Caco-2 (cell line): Measurements from ENCODE around the gene FAM50B. TPM values are rescaled to one million over a fixed set of nuclear protein-coding genes. Genes with fewer than 3 reads are reported as not detected.

Experiments used
- BruUV-seq: library from RNA; stranded (reverse); fragments of 400-500 nt; replicated peaks from 2 replicates; lab custom pipeline; 2021; lab: Mats Ljungman, UMichigan
- CTCF ChIA-PET: fragments of 300-600 bp; sonication (Branson Sonifier 250); formaldehyde crosslinking; loops from one replicate; lab custom pipeline; 2022; ENCODE audit warnings: antibody characterized with exemption; lab: Charles Lee
- POLR2A ChIA-PET: fragments of 300-600 bp; sonication (Branson Sonifier 250); formaldehyde crosslinking; loops from one replicate; lab custom pipeline; 2022; ENCODE audit warnings: antibody characterized with exemption; lab: Charles Lee
- DNase-seq, 2 experiments: peaks; one replicate each; pipeline versions ENCODE4 v3.0.0 to v3.0.0-alpha.2; 2020 to 2022
- H3K27me3 ChIP-seq: replicated peaks from 2 replicates; pipeline ENCODE4 v1.6.0; 2011; ENCODE audit warnings: low read length; ENCODE audit not compliant: control insufficient read depth, insufficient read depth
- H3K36me3 ChIP-seq: 2 replicates; pipeline ENCODE4 v1.5.1; 2011; ENCODE audit warnings: low read length; ENCODE audit not compliant: control insufficient read depth, insufficient read depth
- H3K4me1 ChIP-seq: fragments of 250-450 bp; sonication (Bioruptor Pico); 2 replicates; pipeline ENCODE4 v1.5.1; 2020; ENCODE audit warnings: mild to moderate bottlenecking
- H3K4me3 ChIP-seq: 2 replicates; pipeline ENCODE4 v1.5.1; 2011; ENCODE audit warnings: low read depth, mild to moderate bottlenecking, control low read depth, low read length
- H3K9me3 ChIP-seq: fragments of 250-450 bp; sonication (Bioruptor Pico); 2 replicates; pipeline ENCODE4 v1.5.1; 2020; ENCODE audit warnings: mild to moderate bottlenecking, moderate library complexity
- H3K27ac Mint-ChIP-seq: one replicate; pipeline ENCODE4 v1.8.0; 2022; ENCODE audit warnings: mixed read lengths; ENCODE audit not compliant: unreplicated experiment
- H3K27me3 Mint-ChIP-seq: one replicate; pipeline ENCODE4 v1.8.0; 2022; ENCODE audit warnings: mixed read lengths; ENCODE audit not compliant: insufficient read depth, unreplicated experiment
- H3K36me3 Mint-ChIP-seq: one replicate; pipeline ENCODE4 v1.8.0; 2022; ENCODE audit warnings: mild to moderate bottlenecking, mixed read lengths; ENCODE audit not compliant: insufficient read depth, unreplicated experiment
- H3K4me1 Mint-ChIP-seq: one replicate; pipeline ENCODE4 v1.8.0; 2022; ENCODE audit warnings: low read depth, mixed read lengths; ENCODE audit not compliant: unreplicated experiment
- H3K4me3 Mint-ChIP-seq: one replicate; pipeline ENCODE4 v1.8.0; 2022; ENCODE audit warnings: mild to moderate bottlenecking, moderate library complexity, mixed read lengths; ENCODE audit not compliant: unreplicated experiment
- H3K9me3 Mint-ChIP-seq: one replicate; pipeline ENCODE4 v1.8.0; 2022; ENCODE audit warnings: mixed read lengths; ENCODE audit not compliant: unreplicated experiment
- intact Hi-C: fragments of 100-400 bp; cut with micrococcal nuclease; formaldehyde crosslinking; loops from one replicate; pipeline ENCODE4 v1.10.0; 2022; ENCODE audit not compliant: unreplicated experiment
- total RNA-seq: library from RNA; stranded (reverse); gene quantifications from 2 replicates; pipeline ENCODE4 v1.2.3, GENCODE V29; 2022
- TF ChIP-seq, protein P1 (sequence below), 2 experiments: fragments of 200-600 bp in 1 of 2; IDR thresholded peaks; 1 replicate in 1 of 2; 2 replicates in 1 of 2; pipeline versions ENCODE4 v1.5.1 to v1.8.0; 2011 to 2022; ENCODE audit warnings: antibody characterized with exemption in 1 of 2, control low read depth in 1 of 2, inconsistent platforms in 1 of 2, low read depth in 1 of 2, low read length in 1 of 2, mild to moderate bottlenecking in 1 of 2, moderate library complexity in 1 of 2; ENCODE audit not compliant: insufficient read depth in 1 of 2, severe bottlenecking in 1 of 2, unreplicated experiment in 1 of 2

FAM50B gene
- total RNA-seq, 1 experiment from 2014 or later: not detected

DNA sequence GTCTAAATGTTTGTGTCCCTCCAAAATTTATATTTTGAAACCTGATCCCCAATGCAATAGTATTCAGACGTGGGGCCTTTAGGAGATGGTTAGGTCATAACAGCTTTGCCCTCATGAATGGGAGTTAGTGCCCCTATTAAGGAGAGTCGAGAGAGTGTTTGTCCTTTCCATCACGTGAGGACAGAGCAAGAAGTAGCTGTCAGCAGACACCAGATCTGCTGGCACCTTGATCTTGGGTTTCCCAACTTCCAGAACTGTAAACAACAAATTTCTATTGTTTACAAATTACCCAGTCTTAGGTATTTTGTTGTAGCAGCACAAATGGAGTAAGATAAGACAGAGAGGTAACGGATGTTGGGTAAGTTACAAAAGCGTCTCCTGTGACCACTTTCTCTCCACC, 46.6 kb downstream of the FAM50B start:
- H3K4me1 Mint-ChIP-seq: no peaks in the 10 kb centered on the region
- TF ChIP-seq, protein P1, sequence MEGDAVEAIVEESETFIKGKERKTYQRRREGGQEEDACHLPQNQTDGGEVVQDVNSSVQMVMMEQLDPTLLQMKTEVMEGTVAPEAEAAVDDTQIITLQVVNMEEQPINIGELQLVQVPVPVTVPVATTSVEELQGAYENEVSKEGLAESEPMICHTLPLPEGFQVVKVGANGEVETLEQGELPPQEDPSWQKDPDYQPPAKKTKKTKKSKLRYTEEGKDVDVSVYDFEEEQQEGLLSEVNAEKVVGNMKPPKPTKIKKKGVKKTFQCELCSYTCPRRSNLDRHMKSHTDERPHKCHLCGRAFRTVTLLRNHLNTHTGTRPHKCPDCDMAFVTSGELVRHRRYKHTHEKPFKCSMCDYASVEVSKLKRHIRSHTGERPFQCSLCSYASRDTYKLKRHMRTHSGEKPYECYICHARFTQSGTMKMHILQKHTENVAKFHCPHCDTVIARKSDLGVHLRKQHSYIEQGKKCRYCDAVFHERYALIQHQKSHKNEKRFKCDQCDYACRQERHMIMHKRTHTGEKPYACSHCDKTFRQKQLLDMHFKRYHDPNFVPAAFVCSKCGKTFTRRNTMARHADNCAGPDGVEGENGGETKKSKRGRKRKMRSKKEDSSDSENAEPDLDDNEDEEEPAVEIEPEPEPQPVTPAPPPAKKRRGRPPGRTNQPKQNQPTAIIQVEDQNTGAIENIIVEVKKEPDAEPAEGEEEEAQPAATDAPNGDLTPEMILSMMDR (IDR thresholded peaks at IDR 0.05; ENCODE audit: insufficient read depth in 1 of 2, low read depth in 1 of 2, low read length in 1 of 2, severe bottlenecking in 1 of 2, unreplicated experiment in 1 of 2): no peak
- no peaks in the 10 kb centered on the region for H3K27me3 Mint-ChIP-seq
- no TSS peak for BruUV-seq
- H3K36me3 ChIP-seq: no peaks in the 10 kb centered on the region
- intact Hi-C loops: no loop called here
- H3K4me1 ChIP-seq: peaks cover 4% of the 10 kb centered on the region
- no peak overlapping the region for H3K4me3 ChIP-seq
- H3K36me3 Mint-ChIP-seq: no peaks in the 10 kb centered on the region
- H3K27ac Mint-ChIP-seq: no peak overlapping the region
- H3K9me3 ChIP-seq: peaks cover 3% of the 10 kb centered on the region; the same call in 1 of the 2 replicates
- ChIA-PET CTCF (interaction anchor here (1.4 kb wide), 1 partner anchor 10 kb away, joined by 3 read pairs; no protein-coding TSS in a partner anchor), POLR2A (no interaction called here)
- H3K27me3 ChIP-seq: no peaks in the 10 kb centered on the region
- no peak overlapping the region for H3K4me3 Mint-ChIP-seq
- peaks cover 18% of the 10 kb centered on the region for H3K9me3 Mint-ChIP-seq
- DNase-seq: no peak

DNA sequence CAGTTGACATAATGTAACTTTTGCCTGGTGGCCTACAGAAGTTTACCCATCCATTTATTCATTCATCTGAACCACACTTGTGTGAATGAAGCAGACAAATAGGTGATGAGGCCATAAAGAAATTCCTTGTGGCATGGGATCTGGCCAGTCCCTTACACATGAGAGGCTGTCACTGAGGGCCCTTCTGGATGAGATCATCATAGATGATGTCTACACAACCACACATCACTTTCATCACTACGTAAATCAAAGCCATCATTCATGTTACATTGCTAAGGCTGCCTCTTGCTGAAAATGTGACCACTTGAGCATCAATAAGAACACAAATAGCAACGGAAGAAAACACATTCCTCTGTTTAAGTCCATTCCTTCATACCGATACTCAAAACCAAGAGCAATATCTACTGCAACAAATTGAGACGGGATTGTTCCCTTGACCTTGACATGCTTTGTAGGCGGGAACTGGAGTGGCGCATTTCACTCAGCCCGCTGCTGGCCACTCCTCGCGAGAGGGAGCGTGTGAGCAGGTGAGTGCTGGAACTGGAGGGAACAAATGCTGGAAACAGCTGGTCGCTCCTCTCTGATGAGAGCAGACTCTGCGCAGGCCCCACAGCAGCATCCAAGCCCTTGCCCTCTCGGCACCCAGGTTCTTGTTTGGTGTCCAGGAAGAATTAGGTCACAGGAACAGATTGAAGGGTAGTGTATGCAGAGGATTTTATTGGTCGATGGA, 49.3 kb downstream of the FAM50B start:
- Mint-ChIP-seq H3K36me3 (no peaks in the 10 kb centered on the region), H3K4me1 (no peaks in the 10 kb centered on the region), H3K9me3 (peaks cover 18% of the 10 kb centered on the region), H3K27me3 (no peaks in the 10 kb centered on the region), H3K4me3 (no peak overlapping the region), H3K27ac (no peak overlapping the region)
- POLR2A ChIA-PET: no interaction called here
- BruUV-seq: no TSS peak
- intact Hi-C loops: no loop called here
- TF ChIP-seq, protein P1 (IDR thresholded peaks at IDR 0.05; ENCODE audit: insufficient read depth in 1 of 2, low read depth in 1 of 2, low read length in 1 of 2, severe bottlenecking in 1 of 2, unreplicated experiment in 1 of 2): no peak
- Histone ChIP-seq H3K4me3 (no peak overlapping the region), H3K4me1 (peaks cover 8% of the 10 kb centered on the region; the same call in 1 of the 2 replicates), H3K9me3 (peaks cover 11% of the 10 kb centered on the region), H3K27me3 (no peaks in the 10 kb centered on the region), H3K36me3 (no peaks in the 10 kb centered on the region)
- CTCF ChIA-PET: no interaction called here
- DNase-seq: no peak

DNA sequence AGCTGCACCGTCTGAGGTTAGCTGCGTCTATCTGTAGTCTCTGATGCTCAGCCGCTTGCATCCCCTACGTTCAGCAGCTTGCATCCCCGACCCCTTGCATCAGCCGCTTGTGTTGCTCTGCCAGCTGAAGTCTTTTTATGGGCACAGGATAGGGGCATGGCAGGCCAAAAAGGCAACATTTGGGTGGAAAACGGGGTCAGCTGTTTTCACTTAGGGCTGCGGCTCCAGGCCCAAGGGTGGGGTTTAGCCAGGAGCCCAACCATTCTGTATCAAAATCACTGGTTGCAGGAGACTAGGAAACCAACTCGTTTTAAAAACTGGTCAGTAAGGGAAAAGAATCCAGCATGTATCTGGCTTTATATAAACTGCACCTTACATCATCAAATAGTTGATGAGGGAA, 49.9 kb downstream of the FAM50B start:
- Mint-ChIP-seq H3K27ac (no peak overlapping the region), H3K9me3 (peaks cover 18% of the 10 kb centered on the region), H3K4me1 (no peaks in the 10 kb centered on the region), H3K36me3 (no peaks in the 10 kb centered on the region), H3K27me3 (no peaks in the 10 kb centered on the region), H3K4me3 (no peak overlapping the region)
- TF ChIP-seq, protein P1 (IDR thresholded peaks at IDR 0.05; ENCODE audit: insufficient read depth in 1 of 2, low read depth in 1 of 2, low read length in 1 of 2, severe bottlenecking in 1 of 2, unreplicated experiment in 1 of 2): no peak
- no peaks in the 10 kb centered on the region for H3K36me3 ChIP-seq
- CTCF ChIA-PET: no interaction called here
- no peak for DNase-seq
- peaks cover 18% of the 10 kb centered on the region for H3K9me3 ChIP-seq
- intact Hi-C loops: no loop called here
- POLR2A ChIA-PET: no interaction called here
- H3K4me1 ChIP-seq: peaks cover 8% of the 10 kb centered on the region; the same call in 1 of the 2 replicates
- no peak overlapping the region for H3K4me3 ChIP-seq
- no peaks in the 10 kb centered on the region for H3K27me3 ChIP-seq
- BruUV-seq: no TSS peak
